Measurements from ENCODE around the gene EIF2B4.

- no peak for TF ChIP-seq HMG20B (CRISPR knock-in tag; conservative IDR thresholded peaks at IDR 0.05)
- no peak for TF ChIP-seq CTCF (CRISPR knock-in tag; IDR thresholded peaks at IDR 0.05)
- TF ChIP-seq ZNF281 (CRISPR knock-in tag; IDR thresholded peaks at IDR 0.05; ENCODE audit: borderline replicate concordance) = no peak
- no peak for TF ChIP-seq KDM1A (CRISPR knock-in tag; IDR thresholded peaks at IDR 0.05)
- TF ChIP-seq CBFB (CRISPR knock-in tag; IDR thresholded peaks at IDR 0.05) = no peak
- no peak for TF ChIP-seq CEBPZ (IDR thresholded peaks at IDR 0.05; ENCODE audit: low read length)
These were observed 55.4 kb downstream of the EIF2B4 start for GRCh38 chr2:27314709-27315108.
